ENCODE measurements around the gene IFI27L2.

IFI27L2 gene

DNA sequence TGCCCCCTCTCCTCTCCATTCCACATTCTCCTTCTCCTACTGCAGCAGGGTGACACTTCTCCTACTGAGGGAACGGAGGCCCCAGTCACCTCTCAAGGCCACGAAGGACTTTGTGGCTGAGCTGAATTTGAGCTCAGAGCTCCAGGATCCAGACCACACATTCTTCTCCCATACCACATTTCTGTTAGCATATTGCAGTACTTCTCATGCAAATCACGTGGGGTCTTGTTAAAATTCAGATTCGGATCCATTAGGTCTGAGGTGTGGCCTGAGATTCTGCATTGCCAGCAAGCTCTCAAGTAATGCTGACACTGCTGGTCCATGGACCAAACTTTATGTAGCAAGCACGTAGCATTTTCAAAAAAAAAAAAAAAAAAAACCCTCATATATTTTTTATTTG is 9.6 kb upstream of the IFI27L2 start:
- Mint-ChIP-seq H3K27me3 (ENCODE audit: low read depth) (peaks cover 24% of the 10 kb centered on the region), H3K9me3 (peaks cover 13% of the 10 kb centered on the region), H3K4me3 (no peak overlapping the region), H3K27ac (no peak overlapping the region), H3K36me3 (ENCODE audit: low read depth) (no peaks in the 10 kb centered on the region), H3K4me1 (no peaks in the 10 kb centered on the region)
- TF ChIP-seq, protein P1, sequence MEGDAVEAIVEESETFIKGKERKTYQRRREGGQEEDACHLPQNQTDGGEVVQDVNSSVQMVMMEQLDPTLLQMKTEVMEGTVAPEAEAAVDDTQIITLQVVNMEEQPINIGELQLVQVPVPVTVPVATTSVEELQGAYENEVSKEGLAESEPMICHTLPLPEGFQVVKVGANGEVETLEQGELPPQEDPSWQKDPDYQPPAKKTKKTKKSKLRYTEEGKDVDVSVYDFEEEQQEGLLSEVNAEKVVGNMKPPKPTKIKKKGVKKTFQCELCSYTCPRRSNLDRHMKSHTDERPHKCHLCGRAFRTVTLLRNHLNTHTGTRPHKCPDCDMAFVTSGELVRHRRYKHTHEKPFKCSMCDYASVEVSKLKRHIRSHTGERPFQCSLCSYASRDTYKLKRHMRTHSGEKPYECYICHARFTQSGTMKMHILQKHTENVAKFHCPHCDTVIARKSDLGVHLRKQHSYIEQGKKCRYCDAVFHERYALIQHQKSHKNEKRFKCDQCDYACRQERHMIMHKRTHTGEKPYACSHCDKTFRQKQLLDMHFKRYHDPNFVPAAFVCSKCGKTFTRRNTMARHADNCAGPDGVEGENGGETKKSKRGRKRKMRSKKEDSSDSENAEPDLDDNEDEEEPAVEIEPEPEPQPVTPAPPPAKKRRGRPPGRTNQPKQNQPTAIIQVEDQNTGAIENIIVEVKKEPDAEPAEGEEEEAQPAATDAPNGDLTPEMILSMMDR (IDR thresholded peaks at IDR 0.05; ENCODE audit: unreplicated experiment in 3 of 3): no peak

DNA sequence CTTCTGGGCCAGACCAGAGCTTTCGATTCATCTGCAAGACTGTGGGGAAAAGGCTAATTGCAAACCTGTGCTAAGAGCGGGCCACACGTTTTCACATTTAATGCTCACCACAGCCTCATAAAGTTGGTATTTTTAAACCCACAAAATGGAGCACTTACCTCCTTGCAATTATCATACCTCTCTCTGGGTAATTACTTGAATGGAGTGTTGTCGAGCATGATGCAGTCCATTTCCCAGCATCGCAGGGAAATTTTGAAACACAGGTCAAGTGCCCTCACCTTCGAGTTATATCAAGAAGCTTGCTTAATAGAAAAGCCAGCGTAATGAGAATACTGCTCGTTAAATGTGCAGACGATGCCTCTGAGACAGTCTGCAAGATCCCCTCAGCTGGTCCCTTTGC is 8.8 kb upstream of the IFI27L2 start:
- Mint-ChIP-seq H3K9me3 (peaks cover 13% of the 10 kb centered on the region), H3K27me3 (ENCODE audit: low read depth) (peaks cover 23% of the 10 kb centered on the region), H3K27ac (no peak overlapping the region), H3K36me3 (ENCODE audit: low read depth) (no peaks in the 10 kb centered on the region), H3K4me1 (no peaks in the 10 kb centered on the region), H3K4me3 (no peak overlapping the region)
- TF ChIP-seq, protein P1 (IDR thresholded peaks at IDR 0.05; ENCODE audit: unreplicated experiment in 3 of 3): no peak

DNA sequence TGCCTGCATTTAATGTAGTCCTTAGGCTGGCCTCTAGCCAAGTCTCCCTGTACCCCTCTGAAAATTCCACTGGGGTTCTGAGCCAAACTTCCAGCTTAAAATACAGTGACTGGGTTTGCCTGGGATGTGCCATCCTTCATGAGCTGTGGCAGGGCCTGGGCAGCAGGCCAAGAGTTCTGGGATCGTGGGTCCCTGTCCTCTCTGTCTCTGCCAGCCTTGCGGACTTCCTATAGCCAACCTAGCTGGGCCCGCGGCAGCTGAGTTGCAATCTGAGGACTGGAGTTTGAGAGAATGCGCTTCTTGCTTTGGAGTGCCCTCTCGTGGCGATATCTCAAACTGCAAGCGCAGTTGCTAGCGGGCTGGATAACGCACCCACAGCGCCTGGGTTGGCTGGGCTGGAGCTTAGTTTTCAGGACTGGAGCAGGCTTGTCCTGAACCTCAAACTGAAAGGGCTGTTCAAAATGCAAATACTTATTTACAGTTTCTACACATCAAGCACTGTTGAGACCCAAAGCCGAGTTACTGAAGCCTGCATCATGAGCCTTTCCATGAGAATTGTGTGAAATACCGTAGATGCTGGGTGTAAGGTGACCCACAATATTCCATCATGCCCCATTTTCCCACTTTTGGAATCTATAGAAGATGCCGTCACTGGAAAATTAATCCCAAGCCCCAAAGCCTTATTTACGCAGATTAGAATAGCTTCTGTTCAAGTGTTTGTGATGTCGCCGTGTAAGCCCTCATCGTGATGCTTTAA is 7.3 kb upstream of the IFI27L2 start:
- Mint-ChIP-seq H3K4me1 (no peaks in the 10 kb centered on the region), H3K4me3 (no peak overlapping the region), H3K27ac (no peak overlapping the region), H3K9me3 (peaks cover 13% of the 10 kb centered on the region), H3K27me3 (ENCODE audit: low read depth) (peaks cover 28% of the 10 kb centered on the region), H3K36me3 (ENCODE audit: low read depth) (no peaks in the 10 kb centered on the region)
- TF ChIP-seq, protein P1 (IDR thresholded peaks at IDR 0.05; ENCODE audit: unreplicated experiment in 3 of 3): peak; percentile 91 to 97 (median 93)

DNA sequence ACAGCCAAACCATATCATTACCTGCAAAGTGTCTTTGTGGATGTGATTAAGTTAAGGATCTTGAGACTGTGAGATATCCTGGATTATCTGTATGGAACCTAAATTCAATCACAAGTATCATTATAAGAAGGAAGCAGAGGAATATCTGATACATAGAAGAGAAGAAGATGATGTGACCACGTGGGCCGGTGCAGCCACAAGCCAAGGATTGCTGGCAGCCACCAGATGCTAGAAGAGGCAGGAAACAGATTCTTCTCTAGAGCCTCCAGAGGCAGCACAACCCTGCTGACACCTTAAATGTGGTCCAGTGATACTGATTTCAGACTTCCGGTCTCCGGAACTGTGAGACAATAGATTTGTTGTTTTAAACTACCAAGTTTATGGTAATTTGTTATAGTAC is 6.1 kb upstream of the IFI27L2 start:
- no peaks in the 10 kb centered on the region for H3K36me3 Mint-ChIP-seq (ENCODE audit: low read depth)
- peaks cover 13% of the 10 kb centered on the region for H3K9me3 Mint-ChIP-seq
- peaks cover under 1% of the 10 kb centered on the region for H3K4me1 Mint-ChIP-seq
- TF ChIP-seq, protein P1 (IDR thresholded peaks at IDR 0.05; ENCODE audit: unreplicated experiment in 3 of 3): no peak
- H3K27me3 Mint-ChIP-seq (ENCODE audit: low read depth): peaks cover 28% of the 10 kb centered on the region
- H3K4me3 Mint-ChIP-seq: no peak overlapping the region
- H3K27ac Mint-ChIP-seq: no peak overlapping the region

DNA sequence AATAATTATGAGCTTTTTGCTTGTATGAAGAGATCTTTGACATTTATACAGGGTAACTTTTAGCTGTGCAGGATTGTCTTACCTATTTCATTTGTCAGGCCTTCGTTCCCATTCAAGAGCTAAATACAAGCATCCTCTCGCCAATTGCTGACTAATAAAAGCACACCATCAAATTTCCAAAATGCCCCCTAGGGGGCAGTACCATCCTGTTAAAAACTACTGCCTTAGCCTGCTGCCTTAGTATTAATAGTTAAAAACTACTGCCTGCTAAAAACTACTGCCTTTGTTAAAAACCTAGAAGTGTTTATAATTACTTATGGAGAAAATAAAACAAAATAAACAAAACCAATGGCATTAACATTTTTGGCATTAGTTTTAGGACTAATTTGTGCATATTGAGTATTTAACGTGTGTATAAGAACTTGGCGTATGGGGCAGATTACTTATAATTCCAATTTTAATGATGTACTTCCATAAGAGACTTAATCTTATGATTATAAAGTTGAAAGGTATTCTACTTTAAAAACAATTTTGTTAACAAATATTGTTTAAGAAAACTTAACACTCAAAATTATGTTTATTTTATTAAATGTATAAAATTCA is 3.0 kb upstream of the IFI27L2 start:
- H3K27me3 Mint-ChIP-seq (ENCODE audit: low read depth): peaks cover 17% of the 10 kb centered on the region
- H3K36me3 Mint-ChIP-seq (ENCODE audit: low read depth): no peaks in the 10 kb centered on the region
- H3K9me3 Mint-ChIP-seq: peaks cover 13% of the 10 kb centered on the region
- H3K4me3 Mint-ChIP-seq: peak overlapping the region; percentile 13 to 62 (median 54)
- H3K27ac Mint-ChIP-seq: no peak overlapping the region
- TF ChIP-seq, protein P1 (IDR thresholded peaks at IDR 0.05; ENCODE audit: unreplicated experiment in 3 of 3): peak; percentile 79 to 81 (median 80)
- H3K4me1 Mint-ChIP-seq: peaks cover 12% of the 10 kb centered on the region

All from nephron (organoid).